H9 (cell line): Measurements from ENCODE around the gene VAMP8. TPM values are rescaled to one million over a fixed set of nuclear protein-coding genes. Genes with fewer than 3 reads are reported as not detected.
A peak's percentile ranks its signal among the peaks of the same experiment; 100 is the strongest.

ENCODE experiments used
- DNase-seq: peaks from one replicate; pipeline ENCODE4 v3.0.0-alpha.2; 2017
- H2AFZ ChIP-seq: one replicate; pipeline ENCODE4 v1.6.1; 2013; ENCODE audit warnings: mild to moderate bottlenecking, low read length, control low read depth, moderate library complexity
- H2AK5ac ChIP-seq: 2 replicates; pipeline ENCODE4 v1.6.1; 2013; ENCODE audit warnings: low read length, control low read depth, mixed read lengths; ENCODE audit not compliant: insufficient read length
- H2BK120ac ChIP-seq: one replicate; pipeline ENCODE4 v1.6.1; 2013; ENCODE audit warnings: low read depth, mild to moderate bottlenecking, low read length, control low read depth, inconsistent platforms; ENCODE audit not compliant: poor library complexity, severe bottlenecking
- H2BK12ac ChIP-seq: 2 replicates; pipeline ENCODE4 v1.6.1; 2013; ENCODE audit warnings: low read length, control low read depth, mixed read lengths, low read depth; ENCODE audit not compliant: insufficient read length
- H2BK15ac ChIP-seq: 2 replicates; pipeline ENCODE4 v1.6.1; 2013; ENCODE audit warnings: low read depth, low read length, control low read depth
- H2BK20ac ChIP-seq: one replicate; pipeline ENCODE4 v1.6.1; 2013; ENCODE audit warnings: low read depth, mild to moderate bottlenecking, low read length, control low read depth, inconsistent platforms; ENCODE audit not compliant: poor library complexity, severe bottlenecking
- H2BK5ac ChIP-seq: 2 replicates; pipeline ENCODE4 v1.6.1; 2013; ENCODE audit warnings: low read length, control low read depth, mixed read lengths; ENCODE audit not compliant: insufficient read length
- H3K14ac ChIP-seq: 2 replicates; pipeline ENCODE4 v1.6.1; 2013; ENCODE audit warnings: low read length, control low read depth; ENCODE audit not compliant: insufficient read depth
- H3K18ac ChIP-seq: 2 replicates; pipeline ENCODE4 v1.6.1; 2013; ENCODE audit warnings: low read depth, mild to moderate bottlenecking, mixed read lengths, low read length, control low read depth; ENCODE audit not compliant: insufficient read length
- H3K23ac ChIP-seq: 2 replicates; pipeline ENCODE4 v1.6.1; 2013; ENCODE audit warnings: low read length, control low read depth, mixed read lengths, low read depth; ENCODE audit not compliant: insufficient read length
- H3K23me2 ChIP-seq: 2 replicates; pipeline ENCODE4 v1.6.1; 2013; ENCODE audit warnings: low read depth, mild to moderate bottlenecking, mixed read lengths, low read length, control low read depth; ENCODE audit not compliant: insufficient read length, poor library complexity, severe bottlenecking
- H3K27ac ChIP-seq: 2 replicates; pipeline ENCODE4 v1.5.1; 2013; ENCODE audit warnings: low read length, control low read depth, mixed read lengths, low read depth; ENCODE audit not compliant: insufficient read length
- H3K27me3 ChIP-seq: 2 replicates; pipeline ENCODE4 v1.6.1; 2013; ENCODE audit warnings: low read length, control low read depth, inconsistent platforms; ENCODE audit not compliant: insufficient read depth
- H3K4ac ChIP-seq: 2 replicates; pipeline ENCODE4 v1.6.1; 2013; ENCODE audit warnings: low read depth, mild to moderate bottlenecking, control low read depth, inconsistent platforms, low read length, moderate library complexity
- H3K4me1 ChIP-seq: 2 replicates; pipeline ENCODE4 v1.6.1; 2013; ENCODE audit warnings: low read length, control low read depth, inconsistent platforms; ENCODE audit not compliant: insufficient read depth
- H3K4me2 ChIP-seq: 2 replicates; pipeline ENCODE4 v1.6.1; 2013; ENCODE audit warnings: low read length, control low read depth, mixed read lengths; ENCODE audit not compliant: insufficient read length, insufficient read depth
- H3K56ac ChIP-seq: 2 replicates; pipeline ENCODE4 v1.6.1; 2013; ENCODE audit warnings: low read depth, mild to moderate bottlenecking, mixed read lengths, low read length, control low read depth; ENCODE audit not compliant: insufficient read length
- H3K79me1 ChIP-seq: 2 replicates; pipeline ENCODE4 v1.6.1; 2013; ENCODE audit warnings: low read depth, mild to moderate bottlenecking, moderate library complexity, low read length, control low read depth, inconsistent platforms; ENCODE audit not compliant: insufficient read depth, poor library complexity, severe bottlenecking
- H3K79me2 ChIP-seq: 2 replicates; pipeline ENCODE4 v1.6.1; 2013; ENCODE audit warnings: low read length, control low read depth, inconsistent platforms; ENCODE audit not compliant: insufficient read depth
- H3K9ac ChIP-seq: 2 replicates; pipeline ENCODE4 v1.6.1; 2013; ENCODE audit warnings: low read length, control low read depth, mixed read lengths; ENCODE audit not compliant: insufficient read length; ENCODE audit errors: extremely low read depth
- H3K9me3 ChIP-seq: one replicate; pipeline ENCODE4 v1.6.1; 2013; ENCODE audit warnings: low read depth, low read length, inconsistent platforms; ENCODE audit not compliant: control insufficient read depth
- H3T11ph ChIP-seq: one replicate; pipeline ENCODE4 v1.6.1; 2013; ENCODE audit warnings: mild to moderate bottlenecking, low read length, control low read depth, inconsistent platforms
- H4K20me1 ChIP-seq: one replicate; pipeline ENCODE4 v1.6.1; 2013; ENCODE audit not compliant: control insufficient read depth, insufficient read length, insufficient read depth
- H4K5ac ChIP-seq: 2 replicates; pipeline ENCODE4 v1.6.1; 2013; ENCODE audit warnings: low read depth, mild to moderate bottlenecking, mixed read lengths, low read length, control low read depth; ENCODE audit not compliant: insufficient read length
- H4K8ac ChIP-seq: replicated peaks from 2 replicates; pipeline ENCODE4 v1.6.1; 2013; ENCODE audit warnings: low read length, control low read depth, mixed read lengths, low read depth; ENCODE audit not compliant: insufficient read length
- H4K91ac ChIP-seq: 2 replicates; pipeline ENCODE4 v1.6.1; 2013; ENCODE audit warnings: low read depth, mild to moderate bottlenecking, moderate library complexity, mixed read lengths, low read length, control low read depth; ENCODE audit not compliant: insufficient read length
- H3K27ac Mint-ChIP-seq, 3 experiments: 2 replicates in 2 of 3; 3 replicates in 1 of 3; pipeline ENCODE4 v1.8.0; 2020 to 2021; ENCODE audit warnings: mixed read lengths in 3 of 3, mild to moderate bottlenecking in 1 of 3, moderate library complexity in 1 of 3
- H3K27me3 Mint-ChIP-seq: 2 replicates; pipeline ENCODE4 v1.8.0; 2021; ENCODE audit warnings: low read depth, mild to moderate bottlenecking, moderate library complexity, mixed read lengths
- H3K36me3 Mint-ChIP-seq, 3 experiments: 2 replicates in 2 of 3; 3 replicates in 1 of 3; pipeline ENCODE4 v1.8.0; 2020 to 2021; ENCODE audit warnings: low read depth in 3 of 3, mixed read lengths in 3 of 3; ENCODE audit not compliant: insufficient read depth in 1 of 3
- H3K4me1 Mint-ChIP-seq, 2 experiments: 2 replicates each; pipeline ENCODE4 v1.8.0; 2020; ENCODE audit warnings: mixed read lengths in 2 of 2
- H3K4me3 Mint-ChIP-seq, 2 experiments: 2 replicates in 1 of 2; 3 replicates in 1 of 2; pipeline ENCODE4 v1.8.0; 2020 to 2021; ENCODE audit warnings: mild to moderate bottlenecking in 2 of 2, mixed read lengths in 2 of 2, moderate library complexity in 1 of 2
- H3K9me3 Mint-ChIP-seq, 2 experiments: 2 replicates in 1 of 2; 3 replicates in 1 of 2; pipeline ENCODE4 v1.8.0; 2020; ENCODE audit warnings: mild to moderate bottlenecking in 2 of 2, mixed read lengths in 2 of 2, moderate library complexity in 1 of 2
- WGBS: extraction: QIAGEN DNeasy Blood & Tissue Kit; methylation state at CpG from one replicate; pipeline ENCODE4 v1.1.7; 2013; ENCODE audit warnings: missing lambda C conversion rate, low lambda C conversion rate, mixed read lengths; ENCODE audit not compliant: insufficient read length; ENCODE audit errors: extremely low coverage; 5-methylcytosine and 5-hydroxymethylcytosine counted together
- total RNA-seq: library from RNA; stranded (reverse); gene quantifications from 2 replicates; pipeline ENCODE4 v1.2.1, GENCODE V29; 2021
- TF ChIP-seq, protein P1 (sequence below): fragments of 200-600 bp; sonication (generic); conservative IDR thresholded peaks from 3 replicates; pipeline ENCODE4 v1.8.0; 2021; ENCODE audit warnings: antibody characterized with exemption, mild to moderate bottlenecking

The VAMP8 gene
- total RNA-seq, 1 experiment from 2014 or later: 33.4 TPM

DNA sequence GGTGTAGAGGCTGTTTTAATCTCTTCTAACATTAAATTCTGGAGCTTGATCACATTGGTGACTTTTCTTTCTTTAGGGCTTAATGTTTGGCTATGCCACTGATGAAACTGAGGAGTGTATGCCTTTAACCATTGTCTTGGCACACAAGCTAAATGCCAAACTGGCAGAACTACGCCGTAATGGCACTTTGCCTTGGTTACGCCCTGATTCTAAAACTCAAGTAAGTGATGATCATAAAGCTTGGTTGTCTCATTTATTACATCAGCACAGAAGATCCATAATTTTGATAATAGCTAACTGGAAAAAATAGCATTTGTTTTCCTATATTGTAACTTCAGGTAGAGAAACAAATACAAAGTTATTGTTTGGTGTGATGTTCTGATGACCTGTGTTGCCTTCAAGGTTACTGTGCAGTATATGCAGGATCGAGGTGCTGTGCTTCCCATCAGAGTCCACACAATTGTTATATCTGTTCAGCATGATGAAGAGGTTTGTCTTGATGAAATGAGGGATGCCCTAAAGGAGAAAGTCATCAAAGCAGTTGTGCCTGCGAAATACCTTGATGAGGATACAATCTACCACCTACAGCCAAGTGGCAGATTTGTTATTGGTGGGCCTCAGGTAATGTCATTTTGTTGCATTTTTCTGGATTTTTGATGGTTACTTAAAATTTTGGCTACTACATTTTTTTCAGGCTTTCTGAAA is 35.5 kb upstream of the VAMP8 start:
- Histone ChIP-seq H3K23me2 (peaks cover 17% of the 10 kb centered on the region), H4K20me1 (no peaks in the 10 kb centered on the region), H3K79me2 (peaks cover 25% of the 10 kb centered on the region), H3K79me1 (no peaks in the 10 kb centered on the region), H3T11ph (no peak overlapping the region), H2BK12ac (no peak overlapping the region), H3K4me2 (peak overlapping the region; percentile 86), H2BK15ac (no peak overlapping the region), H3K4me1 (0 out of 2 replicates have a peak, but pooled peaks cover 2% of the 10 kb centered on the region), H4K91ac (no peak overlapping the region), H3K27me3 (no peaks in the 10 kb centered on the region), H3K14ac (no peak overlapping the region), H3K27ac (no peak overlapping the region), H2AK5ac (no peak overlapping the region), H2BK120ac (no peak overlapping the region), H4K8ac (no peak overlapping the region), H3K9me3 (no peaks in the 10 kb centered on the region), H3K18ac (no peak overlapping the region), H3K56ac (no peak overlapping the region), H3K9ac (peak overlapping the region; percentile 26), H2BK5ac (no peak overlapping the region), H2AFZ (no peak overlapping the region), H4K5ac (no peak overlapping the region), H3K4ac (no peak overlapping the region), H2BK20ac (no peak overlapping the region), H3K23ac (no peak overlapping the region)
- Mint-ChIP-seq H3K9me3 (peaks cover 0 to 3% of the 10 kb centered on the region in 2 experiments; a peak in 1 of 5 replicates), H3K27ac (peak overlapping the region in 2 of 3 experiments; percentile 80 to 84; a peak in 2 of 7 replicates), H3K4me1 (peaks cover 36 to 49% of the 10 kb centered on the region in 2 experiments), H3K4me3 (peak overlapping the region; percentile 95 to 98), H3K27me3 (peaks cover 5% of the 10 kb centered on the region; the same call in 1 of the 2 replicates), H3K36me3 (peaks cover 49 to 75% (median 58%) of the 10 kb centered on the region in 3 experiments)
- TF ChIP-seq, protein P1, sequence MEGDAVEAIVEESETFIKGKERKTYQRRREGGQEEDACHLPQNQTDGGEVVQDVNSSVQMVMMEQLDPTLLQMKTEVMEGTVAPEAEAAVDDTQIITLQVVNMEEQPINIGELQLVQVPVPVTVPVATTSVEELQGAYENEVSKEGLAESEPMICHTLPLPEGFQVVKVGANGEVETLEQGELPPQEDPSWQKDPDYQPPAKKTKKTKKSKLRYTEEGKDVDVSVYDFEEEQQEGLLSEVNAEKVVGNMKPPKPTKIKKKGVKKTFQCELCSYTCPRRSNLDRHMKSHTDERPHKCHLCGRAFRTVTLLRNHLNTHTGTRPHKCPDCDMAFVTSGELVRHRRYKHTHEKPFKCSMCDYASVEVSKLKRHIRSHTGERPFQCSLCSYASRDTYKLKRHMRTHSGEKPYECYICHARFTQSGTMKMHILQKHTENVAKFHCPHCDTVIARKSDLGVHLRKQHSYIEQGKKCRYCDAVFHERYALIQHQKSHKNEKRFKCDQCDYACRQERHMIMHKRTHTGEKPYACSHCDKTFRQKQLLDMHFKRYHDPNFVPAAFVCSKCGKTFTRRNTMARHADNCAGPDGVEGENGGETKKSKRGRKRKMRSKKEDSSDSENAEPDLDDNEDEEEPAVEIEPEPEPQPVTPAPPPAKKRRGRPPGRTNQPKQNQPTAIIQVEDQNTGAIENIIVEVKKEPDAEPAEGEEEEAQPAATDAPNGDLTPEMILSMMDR: no peak
- DNase-seq: no peak
- no CpG with 5 or more reads among the region's 5 CpGs for WGBS
